T follicular helper cell (primary cell): ENCODE data around the gene TOMM22.
A peak's percentile ranks its signal among the peaks of the same experiment; 100 is the strongest.

Source experiments
- DNase-seq: peaks from one replicate; pipeline ENCODE4 v3.0.0-alpha.2; 2020; ENCODE audit warnings: low read depth

The TOMM22 gene

DNA sequence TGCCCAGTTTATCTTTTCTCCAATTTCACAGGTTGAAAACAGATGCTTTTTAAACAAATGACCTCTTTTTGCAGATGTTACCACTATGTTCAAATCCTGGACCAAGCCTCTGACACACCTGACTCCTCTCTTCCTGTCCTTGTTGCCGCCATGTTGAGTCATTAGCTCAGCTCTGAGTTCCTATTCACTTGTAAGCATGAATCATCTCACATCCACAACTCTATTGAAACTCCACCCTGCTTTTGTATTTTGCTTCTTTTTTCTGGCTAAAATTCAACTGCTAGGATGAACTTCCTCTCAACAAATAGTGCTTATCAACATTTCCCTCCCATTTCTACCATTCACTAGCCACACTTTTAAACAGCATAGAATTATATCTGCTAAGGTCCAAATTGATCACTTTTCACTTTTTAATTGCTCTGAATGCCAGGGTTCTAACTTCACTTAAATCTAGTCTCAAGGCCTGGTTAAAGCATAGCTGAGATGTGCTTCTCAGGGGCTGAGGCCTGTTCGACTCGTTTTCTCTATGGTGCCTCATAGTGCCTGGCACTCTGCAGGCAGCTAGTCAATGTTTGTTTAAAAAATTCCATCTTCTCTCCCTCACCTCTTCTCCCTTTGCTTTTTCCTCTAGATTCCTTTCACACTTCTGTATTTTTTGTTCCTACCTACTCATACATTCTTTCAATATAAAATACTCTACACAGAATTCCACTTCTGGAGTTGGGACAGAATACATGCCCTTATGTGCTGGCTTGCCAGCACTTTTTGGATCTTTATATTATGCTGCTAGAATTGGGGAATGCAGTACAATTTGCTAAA is 15.1 kb downstream of the TOMM22 start:
- no peak for DNase-seq

DNA sequence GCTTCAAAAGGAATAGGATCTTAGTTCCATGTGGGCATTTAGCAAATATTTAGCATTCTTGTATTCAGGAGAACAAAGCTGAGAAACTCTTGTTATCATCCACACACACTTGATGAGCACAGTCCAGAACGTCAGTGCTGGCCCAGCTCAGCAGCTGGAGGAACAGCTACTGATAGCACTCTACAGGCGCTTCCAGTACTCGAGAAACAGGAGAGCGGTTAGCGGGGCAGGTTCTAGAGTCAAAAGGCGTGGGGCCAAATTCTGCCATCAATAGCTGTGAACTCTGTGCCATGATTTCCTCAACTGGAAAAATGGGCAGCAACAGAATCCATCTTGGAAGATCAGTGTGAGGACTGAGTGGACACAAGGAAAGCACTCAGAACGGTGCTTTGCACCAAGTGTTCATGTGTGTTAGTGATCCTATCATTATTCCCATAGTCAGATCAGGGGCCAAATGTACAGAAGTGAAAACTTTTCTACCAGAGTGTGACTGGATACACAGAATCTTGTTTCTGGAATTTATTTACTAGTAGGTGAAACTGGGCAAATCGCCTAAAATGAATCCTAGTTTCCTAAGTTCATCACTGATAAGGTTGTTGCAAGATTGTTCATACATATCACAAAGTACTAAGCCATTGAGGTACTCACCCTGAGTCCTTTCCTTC is 15.8 kb downstream of the TOMM22 start:
- no peak for DNase-seq

DNA sequence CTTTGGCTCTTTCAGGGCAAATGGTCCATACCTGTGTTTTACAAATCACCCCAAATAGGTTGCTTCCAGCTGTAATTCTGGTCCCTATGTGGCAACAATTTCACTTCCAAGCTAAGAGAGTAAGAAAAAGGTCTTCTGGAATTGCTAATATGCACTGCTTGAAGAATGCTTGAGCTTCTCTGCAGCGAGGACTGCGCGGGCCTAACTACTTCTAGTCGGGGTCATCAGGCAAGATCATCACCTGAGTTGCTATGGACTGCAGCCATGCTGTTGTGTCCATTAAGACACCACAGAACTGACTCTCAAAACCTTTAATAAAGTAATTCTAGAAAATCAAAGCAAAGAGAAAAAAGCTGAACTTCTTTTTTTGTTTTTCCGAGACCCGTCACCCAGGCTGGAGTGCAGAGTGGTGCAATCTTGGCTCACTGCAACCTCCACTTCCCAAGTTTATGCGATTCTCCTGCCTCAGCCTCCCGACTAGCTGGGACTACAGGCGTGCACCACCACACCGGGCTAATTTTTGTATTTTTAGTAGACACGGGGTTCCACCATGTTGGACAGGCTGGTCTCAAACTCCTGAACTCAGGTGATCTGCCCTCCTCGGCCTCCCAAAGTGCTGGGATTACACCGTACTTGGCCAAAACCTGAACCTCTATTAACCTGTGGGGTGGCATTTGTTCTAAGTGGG is 16.8 kb downstream of the TOMM22 start:
- no peak for DNase-seq

DNA sequence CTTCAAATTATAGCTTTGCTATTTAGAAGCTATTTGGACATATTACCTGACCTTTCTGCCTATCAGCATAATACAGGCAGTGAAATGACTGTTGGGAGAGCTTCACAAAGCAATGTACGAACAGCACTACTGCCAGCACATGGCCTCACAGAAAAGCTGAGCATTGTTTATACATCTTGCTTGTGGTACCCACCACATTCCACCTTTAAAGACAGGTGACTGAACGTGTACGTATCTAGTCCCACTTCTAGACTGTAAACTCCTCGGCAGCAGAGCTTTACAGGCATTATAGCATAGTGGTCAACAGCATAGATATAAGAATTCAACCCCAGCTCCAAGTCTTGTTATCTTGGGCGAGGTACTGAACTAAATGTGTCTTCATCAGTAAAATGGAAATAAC is 17.4 kb downstream of the TOMM22 start:
- DNase-seq: no peak

DNA sequence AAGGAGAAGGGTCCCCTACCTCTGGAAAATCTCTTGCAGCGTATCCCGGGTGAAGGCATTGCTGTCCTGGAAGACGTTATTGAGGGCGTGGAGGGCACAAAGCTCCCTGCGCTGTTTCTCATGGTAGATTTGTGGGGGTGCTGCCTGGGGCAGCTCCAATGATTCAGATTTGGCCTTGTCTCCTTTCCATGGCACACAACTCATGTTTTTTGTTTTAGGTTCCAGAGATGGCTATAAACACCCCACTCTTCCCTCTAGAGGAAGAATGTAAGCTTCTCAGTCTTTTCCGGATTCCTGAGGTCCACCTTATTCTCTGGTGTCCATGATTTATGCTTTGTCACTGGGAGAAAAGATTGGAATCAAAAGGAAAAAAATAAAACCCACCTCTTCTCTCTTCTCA is 18.0 kb downstream of the TOMM22 start:
- no peak for DNase-seq

DNA sequence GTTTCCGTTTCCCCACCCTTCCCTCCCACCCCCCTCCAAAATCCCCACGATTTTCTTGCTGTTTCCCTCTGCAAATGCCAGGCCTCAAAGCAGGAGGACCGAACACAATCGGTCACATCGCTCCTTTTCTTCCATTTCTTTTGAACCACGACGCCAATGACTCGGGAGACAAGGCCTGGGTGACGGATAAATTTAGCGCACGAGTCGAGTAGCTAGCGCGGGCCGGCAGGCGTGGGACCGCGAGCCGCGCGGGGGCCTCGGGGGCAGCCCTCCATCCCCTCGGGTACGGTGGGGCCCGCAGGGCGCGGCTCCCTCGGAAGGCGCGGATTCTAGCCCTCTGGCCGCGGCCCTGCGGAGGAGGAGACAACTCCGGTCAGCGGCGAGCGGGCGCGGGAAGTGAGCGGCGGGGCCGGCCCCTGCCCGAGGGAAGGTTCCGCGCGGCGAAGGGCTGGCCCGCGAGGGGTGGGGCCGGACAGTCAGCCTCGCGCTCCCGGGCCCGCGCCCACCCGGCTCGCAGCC is 18.6 kb downstream of the TOMM22 start:
- DNase-seq: no peak

DNA sequence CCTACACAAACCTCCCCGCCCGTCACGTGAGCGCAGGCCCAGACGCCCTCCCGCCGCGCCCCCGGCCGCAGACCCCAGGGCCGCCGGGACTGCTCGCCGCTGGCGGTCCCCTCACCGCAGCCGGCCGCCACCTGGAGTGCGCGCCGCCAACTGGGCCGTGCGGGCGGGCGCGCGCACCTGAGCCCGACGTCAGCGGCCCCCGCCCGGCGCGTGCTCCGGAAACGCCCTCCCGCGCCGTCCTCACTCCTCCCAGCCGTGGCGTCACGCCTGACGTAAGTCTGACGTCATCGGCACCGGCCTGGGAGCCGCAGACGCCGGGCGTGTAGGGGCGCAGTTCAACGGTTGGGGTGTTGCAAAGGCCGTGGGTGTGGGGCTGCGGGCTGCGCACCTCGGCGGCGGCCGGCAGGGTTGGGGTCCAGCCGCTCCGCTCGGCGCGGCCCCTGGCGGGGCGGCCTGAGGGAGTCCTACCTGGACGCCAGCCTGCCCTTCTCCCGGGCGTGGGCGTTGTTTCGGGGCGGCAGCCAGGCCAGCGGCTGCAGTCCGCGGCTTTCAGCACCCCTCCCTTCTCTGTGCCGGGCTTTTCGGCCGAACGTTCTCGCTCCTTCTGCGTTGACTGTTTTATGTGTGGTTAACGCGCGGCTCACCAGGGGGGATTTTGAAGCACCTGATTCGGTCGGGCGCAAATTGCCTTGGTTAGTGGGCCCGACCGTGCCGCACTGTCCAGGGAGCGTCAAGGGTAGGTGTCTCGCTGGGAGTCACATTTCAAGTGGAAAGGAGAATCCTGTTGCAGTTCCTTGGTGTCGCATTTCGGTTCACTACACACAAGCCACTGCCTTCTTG is 19.3 kb downstream of the TOMM22 start, which contains the start of gene JOSD1:
JOSD1 (minus strand) TSS at position 155 of the 840 bp plus-strand sequence. CDS start 956 bp downstream, outside the sequence.
- peak; percentile 99 for DNase-seq

DNA sequence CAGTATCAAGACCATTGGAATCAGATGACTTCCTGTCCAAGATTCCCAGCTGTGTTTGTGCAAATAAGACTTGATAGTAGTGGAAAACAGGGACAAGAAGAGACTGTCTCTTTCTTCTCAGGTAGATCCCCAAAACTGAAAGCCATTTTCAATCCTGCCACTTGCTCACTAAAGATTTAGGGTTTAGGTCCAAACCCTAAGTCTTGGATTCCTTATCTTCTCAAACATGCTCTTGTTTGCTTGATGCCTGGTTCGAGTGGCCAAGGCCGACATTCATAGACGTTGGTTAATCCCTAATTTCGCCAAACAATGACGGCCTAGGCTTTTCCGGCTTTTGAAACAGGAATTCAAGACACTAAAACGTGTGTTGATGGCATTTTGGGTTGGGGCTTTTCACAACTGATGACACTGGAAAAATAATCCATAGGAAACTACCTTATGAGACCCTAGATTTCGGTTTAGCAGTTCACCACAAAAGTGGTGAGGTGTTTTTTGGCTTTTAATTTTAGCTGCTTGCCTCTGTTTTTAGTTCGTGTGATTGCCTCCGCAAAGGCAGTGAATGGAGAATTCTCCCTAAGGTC is 23.0 kb downstream of the TOMM22 start:
- DNase-seq: no peak

DNA sequence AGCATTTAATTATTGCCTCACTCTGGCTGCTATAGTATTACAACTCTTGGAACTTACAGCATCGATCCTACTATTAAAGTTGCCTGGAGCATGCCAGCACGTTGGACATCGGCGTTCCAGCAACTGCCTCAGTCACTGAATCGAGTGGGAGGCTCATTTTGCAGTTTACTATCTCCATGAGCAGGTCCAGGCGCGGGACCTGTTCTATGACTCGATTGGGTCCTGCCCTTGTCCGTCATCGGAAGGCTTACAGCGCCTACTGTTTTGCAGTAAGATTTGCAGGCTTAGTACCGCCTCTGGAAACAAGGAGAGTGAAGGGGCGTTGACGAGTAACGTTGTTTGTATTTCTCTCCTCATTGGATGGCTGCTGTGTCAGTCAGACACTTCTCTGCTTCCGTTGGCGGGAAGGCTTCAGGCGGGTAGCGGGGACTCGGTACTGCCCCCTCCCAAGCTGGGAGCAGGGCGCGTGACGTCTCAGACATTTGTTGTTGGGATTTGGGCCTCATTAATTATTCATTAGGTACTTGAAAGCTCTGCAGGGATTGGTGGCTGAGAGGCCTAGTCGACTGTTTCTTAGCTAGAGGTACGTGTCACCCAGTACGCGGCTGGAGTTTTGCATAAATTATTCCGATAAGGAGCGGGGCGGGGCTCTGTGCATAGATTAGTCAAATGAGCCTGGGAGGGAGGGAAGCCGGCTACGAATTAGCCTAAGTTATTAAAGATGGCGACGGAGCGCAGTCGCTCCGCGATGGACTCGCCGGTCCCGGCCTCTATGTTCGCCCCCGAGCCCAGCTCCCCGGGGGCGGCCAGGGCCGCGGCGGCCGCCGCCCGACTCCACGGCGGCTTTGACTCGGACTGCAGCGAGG is 23.7 kb downstream of the TOMM22 start, which contains the start of gene GTPBP1:
GTPBP1 (plus strand) TSS at position 710 of the 866 bp plus-strand sequence; CDS start at position 722, 12 bp downstream.
- peak; percentile 97 for DNase-seq

DNA sequence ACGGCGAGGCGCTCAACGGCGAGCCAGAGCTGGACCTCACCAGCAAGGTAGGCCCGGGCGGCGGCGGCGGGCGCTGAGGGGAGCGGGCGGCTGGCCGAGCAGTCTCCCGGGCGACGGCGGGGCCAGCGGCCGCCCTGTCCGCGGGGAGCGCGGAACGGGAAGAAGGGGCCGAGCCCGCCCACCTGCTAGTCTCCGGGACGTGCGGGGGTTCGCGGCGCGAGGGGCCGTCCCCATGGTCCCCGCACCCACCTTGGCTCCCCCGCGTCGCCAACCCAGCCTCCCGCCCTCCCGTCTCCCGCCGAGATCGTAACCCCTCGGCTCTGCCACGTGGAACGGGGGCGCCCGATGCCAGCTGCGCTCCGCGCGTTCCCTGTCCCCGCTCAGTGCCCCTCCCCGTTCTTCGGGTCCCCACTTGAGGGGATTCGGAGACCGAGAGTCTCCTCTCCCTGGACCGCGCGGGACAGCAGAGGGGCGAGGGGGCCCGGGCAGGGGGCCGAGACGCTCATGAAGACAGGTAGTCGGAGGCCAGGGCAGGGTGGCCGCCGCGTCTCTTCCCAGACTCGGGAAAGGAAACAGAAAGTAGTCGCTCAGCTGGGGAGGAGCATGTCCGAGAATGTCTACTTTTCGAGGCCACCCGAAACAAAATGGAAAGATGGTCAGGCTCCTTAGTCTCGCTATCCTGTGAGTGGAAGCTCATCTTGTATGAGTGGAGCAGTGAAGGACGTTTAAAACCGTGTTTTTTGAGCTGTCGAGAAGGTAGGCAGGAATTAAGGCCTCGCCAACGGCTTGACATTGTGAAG is 24.5 kb downstream of the TOMM22 start:
- DNase-seq: no peak

DNA sequence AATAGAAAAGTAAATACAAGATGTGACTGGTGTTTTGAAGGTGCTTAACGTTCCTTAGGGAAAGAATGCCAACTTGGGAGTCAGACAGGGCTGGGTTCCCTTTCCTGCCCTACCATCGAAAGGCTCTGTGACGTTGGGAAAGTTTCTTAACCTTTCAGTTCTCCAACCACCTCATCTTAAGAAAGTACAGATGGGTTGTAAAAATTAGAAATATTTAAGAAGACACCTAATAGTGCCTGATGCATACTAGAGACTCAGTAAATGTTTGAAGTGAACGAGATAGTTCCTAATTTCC is 25.1 kb downstream of the TOMM22 start:
- no peak for DNase-seq

DNA sequence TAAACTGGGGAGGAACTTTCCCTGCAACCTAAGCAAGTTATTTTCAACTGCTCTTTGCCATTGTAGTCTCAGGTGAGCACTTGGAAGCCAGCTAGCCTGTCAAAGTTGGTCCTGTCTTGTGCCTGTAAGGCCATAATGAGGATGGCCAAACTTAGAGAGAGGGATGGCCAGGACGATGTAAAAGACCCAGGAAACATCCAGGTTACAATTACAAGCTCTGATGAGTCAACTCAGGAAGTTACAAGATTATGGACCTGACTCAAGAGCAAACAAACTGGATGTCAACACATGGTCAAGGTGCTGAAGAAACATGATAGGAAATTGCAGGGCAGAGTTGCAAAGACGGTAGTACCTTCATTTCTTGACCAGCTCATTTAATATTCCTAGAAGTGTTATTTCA is 25.6 kb downstream of the TOMM22 start:
- no peak for DNase-seq

DNA sequence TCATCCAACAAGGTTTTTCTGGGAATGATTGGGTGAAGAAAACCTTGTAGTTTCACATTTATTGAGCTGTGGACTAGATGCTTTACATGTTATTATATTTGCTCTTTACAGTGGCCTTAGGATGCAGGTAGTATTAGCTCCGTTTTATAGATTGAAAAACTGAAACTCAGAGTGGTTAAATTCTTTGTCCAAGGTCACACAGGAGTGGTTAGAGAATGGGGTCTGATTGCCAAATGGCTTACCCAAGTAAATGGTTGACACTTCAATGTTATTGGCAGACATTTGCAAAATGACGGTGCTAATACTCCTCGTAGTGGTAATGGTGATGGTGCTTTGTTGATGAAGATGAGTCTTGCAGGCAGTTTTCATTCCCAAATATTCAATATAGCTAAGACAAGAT is 26.2 kb downstream of the TOMM22 start:
- DNase-seq: no peak

DNA sequence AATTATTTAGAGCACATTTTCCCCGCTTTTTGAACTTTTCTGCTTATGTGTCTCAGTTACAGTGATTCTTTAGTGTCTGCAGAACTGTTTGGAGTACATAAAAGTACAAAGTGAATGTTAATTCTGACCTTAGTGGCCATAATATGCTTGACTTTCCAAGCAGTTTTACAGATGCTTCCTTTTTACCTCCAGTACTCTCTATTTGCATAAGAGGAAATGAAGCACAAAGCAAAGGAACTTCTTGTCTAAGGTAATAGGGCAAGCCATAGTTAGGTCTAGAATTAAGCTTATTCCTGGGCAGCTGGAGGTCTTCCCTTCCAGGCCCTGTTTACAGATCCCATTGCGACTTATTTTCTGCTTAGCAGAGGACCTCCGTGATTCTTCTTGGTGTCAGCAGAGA is 27.5 kb downstream of the TOMM22 start:
- DNase-seq: no peak

DNA sequence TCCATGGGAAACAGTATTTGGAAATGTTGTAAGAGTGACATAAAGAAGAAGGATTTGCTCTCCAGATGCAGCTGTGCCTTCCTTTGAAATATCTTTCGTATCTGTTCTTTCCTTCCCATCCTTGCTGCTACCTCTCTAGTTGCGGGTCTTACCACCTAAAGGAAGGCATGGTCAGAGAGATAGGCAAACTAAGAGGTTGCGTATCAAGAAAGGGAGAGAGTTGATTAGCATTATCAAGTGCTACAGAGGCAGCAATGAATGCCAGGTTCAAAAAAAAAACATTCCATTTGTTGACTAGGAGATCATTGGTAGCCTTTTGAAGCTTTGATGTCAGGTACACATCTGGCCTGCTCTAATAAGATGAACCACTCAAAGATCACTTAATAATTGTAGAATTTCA is 28.6 kb downstream of the TOMM22 start:
- DNase-seq: no peak

DNA sequence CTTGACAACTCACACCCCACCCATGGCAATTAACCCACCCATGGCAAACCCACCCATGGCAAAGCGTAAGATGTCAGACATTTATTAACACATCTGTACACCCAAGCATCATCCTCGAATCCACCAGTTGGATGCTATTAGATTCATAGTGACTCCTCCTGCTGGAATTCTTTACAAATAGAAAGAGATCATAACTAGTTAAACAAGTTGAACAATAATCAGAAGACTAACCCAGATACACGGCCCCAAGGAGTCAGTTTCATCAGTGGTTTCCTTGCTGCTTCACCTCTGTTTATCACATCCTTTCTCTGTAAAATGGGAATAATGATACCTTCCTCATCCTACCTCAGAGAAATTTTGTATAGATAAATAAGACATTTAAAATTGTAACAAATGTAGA is 29.1 kb downstream of the TOMM22 start:
- DNase-seq: no peak

DNA sequence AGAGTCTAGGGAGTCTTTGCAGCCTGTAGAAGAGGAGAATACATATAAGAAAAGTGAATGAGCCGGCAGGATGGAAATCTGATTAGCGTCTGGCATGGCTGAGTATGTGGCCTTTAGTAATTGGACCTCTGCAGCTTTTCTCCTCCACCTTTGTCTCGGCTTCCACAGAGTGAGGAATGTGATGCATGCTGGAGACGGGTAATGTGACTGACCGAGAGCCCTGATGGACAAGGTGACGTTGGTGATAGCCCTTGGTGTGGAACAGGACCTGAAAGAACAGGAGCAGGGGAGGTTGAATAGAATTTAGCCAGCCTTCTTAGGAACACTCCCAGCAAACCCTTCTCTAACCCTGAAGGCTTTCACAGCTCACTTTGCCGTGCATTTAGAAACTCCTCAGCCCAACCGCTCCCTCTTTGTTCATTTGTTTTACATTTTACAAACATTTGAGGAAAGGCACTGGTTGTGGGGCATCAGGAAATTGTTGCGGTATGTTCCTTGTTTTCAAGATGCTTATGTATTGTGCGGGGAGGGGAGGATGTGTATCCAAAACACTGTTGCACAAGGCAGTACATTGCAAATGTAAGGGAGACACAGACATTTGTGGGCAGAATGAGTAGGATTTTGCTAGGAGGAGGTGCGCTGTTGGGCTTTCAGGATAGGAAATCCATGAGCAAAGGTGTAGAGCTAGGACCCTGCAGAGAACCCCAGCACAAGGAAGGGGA is 30.9 kb downstream of the TOMM22 start:
- no peak for DNase-seq

DNA sequence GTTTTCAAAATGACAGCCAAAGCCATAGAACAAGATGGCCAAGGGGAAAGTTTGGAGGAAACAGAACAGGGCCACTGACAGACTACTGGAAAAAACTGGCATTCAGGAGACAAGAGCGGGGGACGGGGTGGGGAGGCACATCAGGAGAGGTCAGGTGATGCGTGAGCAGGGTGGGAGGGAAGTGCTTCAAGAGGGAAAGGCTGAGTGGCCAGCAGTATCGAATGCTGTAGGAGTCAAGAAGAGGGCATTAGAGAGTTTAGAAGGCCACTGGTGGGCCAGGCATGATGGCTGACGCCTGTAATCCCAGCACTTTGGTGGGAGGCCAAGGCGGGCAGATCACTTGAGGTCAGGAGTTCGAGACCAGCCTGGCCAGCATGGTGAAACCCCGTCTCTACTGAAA is 32.2 kb downstream of the TOMM22 start:
- no peak for DNase-seq
